Astrocyte (in vitro differentiated cells and primary cell): ENCODE data around the gene MTA1.

Source experiments
- CTCF ChIP-seq: IDR thresholded peaks from 2 replicates; pipeline ENCODE4 v1.5.1; 2011; ENCODE audit warnings: low read depth, mild to moderate bottlenecking, inconsistent platforms, low read length, moderate library complexity; ENCODE audit not compliant: insufficient read depth
- EZH2 ChIP-seq: IDR thresholded peaks from 2 replicates; pipeline ENCODE4 v1.6.1; 2012; ENCODE audit warnings: mild to moderate bottlenecking, low read length, inconsistent platforms; ENCODE audit not compliant: insufficient read depth

DNA sequence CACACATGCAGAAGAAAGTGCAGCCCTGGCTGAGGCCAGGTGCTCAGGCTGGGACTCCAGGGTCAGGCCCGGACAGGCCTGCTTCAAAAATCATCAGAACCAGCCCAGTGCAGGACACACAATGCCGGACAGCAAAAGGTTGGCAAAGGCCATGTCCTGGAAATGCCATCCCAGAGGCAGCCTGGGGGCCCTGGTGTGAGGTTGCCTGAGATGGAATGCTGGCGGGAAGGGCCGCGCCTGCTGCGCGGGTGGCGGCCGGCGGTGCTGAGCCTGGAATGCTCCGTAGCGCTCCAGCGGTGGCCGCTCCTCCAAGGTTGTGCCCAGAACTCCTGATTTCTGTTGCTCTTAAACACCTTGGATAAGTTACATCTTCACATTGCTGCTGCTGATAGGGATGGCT, 33.3 kb downstream of the MTA1 start:
- no peak for TF ChIP-seq EZH2
- TF ChIP-seq CTCF: no peak
